Tibial artery (tissue), 4 donors: ENCODE results near the gene OLFM3.

ENCODE experiments used
- DNase-seq, 2 donors: peaks; one replicate each; pipeline ENCODE4 v3.0.0-alpha.2; 2019
- H3K27ac ChIP-seq, 2 donors: fragments of 200-600 bp; sonication (generic) in 1 of 2; 1 replicate in 1 of 2; 2 replicates in 1 of 2; pipeline ENCODE4 v1.5.1; 2018 to 2019; ENCODE audit warnings: mild to moderate bottlenecking in 1 of 2
- H3K27me3 ChIP-seq, 2 donors: fragments of 200-600 bp; sonication (generic) in 1 of 2; one replicate each; pipeline versions ENCODE4 v1.5.1 to v1.6.0; 2016 to 2019
- H3K36me3 ChIP-seq, 3 donors: fragments of 200-600 bp; sonication (generic) in 2 of 3; one replicate each; pipeline ENCODE4 v1.5.1; 2016 to 2019; ENCODE audit warnings: mild to moderate bottlenecking in 2 of 3
- H3K4me1 ChIP-seq, 4 donors: fragments of 200-600 bp; sonication (generic) in 2 of 4; 1 replicate in 3 of 4; 2 replicates in 1 of 4; pipeline ENCODE4 v1.5.1; 2016 to 2019
- H3K4me3 ChIP-seq, 2 donors: fragments of 200-600 bp; sonication (generic) in 1 of 2; 1 replicate in 1 of 2; 2 replicates in 1 of 2; pipeline ENCODE4 v1.5.1; 2018 to 2019; ENCODE audit warnings: mild to moderate bottlenecking in 2 of 2
- H3K9me3 ChIP-seq, 3 donors: fragments of 200-600 bp; sonication (generic) in 1 of 3; one replicate each; pipeline ENCODE4 v1.5.1; 2016 to 2019
- intact Hi-C: fragments of 100-400 bp; cut with DNase I; formaldehyde crosslinking; loops from one replicate; pipeline ENCODE4 v1.15.0; 2023; ENCODE audit warnings: low total_unique reads
- TF ChIP-seq, protein P1 (sequence below), 2 experiments: fragments of 200-600 bp in 1 of 2; fragments of 450-650 bp in 1 of 2; IDR thresholded peaks; one replicate each; pipeline ENCODE4 v1.5.1; 2017 to 2019; ENCODE audit warnings: antibody characterized with exemption in 2 of 2, mild to moderate bottlenecking in 1 of 2, moderate library complexity in 1 of 2

The OLFM3 gene

DNA sequence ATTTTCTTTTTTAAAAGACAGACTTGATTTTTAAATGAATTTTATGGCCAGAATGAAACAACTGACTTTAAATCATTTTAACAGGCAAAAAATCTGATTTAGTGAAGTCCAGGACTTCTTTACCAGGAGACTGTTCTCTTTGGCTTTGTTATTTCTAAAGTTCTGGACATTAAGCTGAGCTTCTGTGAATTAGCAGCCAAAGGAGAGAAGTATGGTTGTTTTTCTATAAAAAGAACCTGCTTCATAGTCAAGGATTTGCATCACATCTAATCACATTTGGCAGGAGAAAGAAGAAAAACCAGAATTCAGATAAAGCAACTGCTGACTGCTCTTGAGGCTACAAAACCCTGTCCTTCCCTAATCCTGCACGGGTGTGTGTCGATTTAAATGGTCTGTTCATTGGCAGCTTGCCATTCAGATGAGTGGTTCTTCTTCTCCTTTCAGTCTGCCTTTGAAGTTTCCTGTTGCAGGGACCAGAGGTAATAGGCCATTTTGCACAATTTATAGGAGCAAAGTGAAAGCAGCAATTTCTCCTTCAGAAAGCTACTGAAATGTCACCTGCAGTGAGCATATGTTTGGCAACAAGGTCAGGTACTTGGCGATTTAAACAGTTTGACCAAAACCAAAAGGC is 215.4 kb downstream of the OLFM3 start:
- H3K27me3 ChIP-seq: no peaks in the 10 kb centered on the region
- TF ChIP-seq, protein P1, sequence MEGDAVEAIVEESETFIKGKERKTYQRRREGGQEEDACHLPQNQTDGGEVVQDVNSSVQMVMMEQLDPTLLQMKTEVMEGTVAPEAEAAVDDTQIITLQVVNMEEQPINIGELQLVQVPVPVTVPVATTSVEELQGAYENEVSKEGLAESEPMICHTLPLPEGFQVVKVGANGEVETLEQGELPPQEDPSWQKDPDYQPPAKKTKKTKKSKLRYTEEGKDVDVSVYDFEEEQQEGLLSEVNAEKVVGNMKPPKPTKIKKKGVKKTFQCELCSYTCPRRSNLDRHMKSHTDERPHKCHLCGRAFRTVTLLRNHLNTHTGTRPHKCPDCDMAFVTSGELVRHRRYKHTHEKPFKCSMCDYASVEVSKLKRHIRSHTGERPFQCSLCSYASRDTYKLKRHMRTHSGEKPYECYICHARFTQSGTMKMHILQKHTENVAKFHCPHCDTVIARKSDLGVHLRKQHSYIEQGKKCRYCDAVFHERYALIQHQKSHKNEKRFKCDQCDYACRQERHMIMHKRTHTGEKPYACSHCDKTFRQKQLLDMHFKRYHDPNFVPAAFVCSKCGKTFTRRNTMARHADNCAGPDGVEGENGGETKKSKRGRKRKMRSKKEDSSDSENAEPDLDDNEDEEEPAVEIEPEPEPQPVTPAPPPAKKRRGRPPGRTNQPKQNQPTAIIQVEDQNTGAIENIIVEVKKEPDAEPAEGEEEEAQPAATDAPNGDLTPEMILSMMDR (IDR thresholded peaks at IDR 0.05): no peak
- no peak overlapping the region for H3K27ac ChIP-seq
- intact Hi-C loops: no loop called here
- H3K36me3 ChIP-seq: no peaks in the 10 kb centered on the region
- no peaks in the 10 kb centered on the region for H3K4me1 ChIP-seq
- no peaks in the 10 kb centered on the region for H3K9me3 ChIP-seq
- no peak overlapping the region for H3K4me3 ChIP-seq
- no peak for DNase-seq

DNA sequence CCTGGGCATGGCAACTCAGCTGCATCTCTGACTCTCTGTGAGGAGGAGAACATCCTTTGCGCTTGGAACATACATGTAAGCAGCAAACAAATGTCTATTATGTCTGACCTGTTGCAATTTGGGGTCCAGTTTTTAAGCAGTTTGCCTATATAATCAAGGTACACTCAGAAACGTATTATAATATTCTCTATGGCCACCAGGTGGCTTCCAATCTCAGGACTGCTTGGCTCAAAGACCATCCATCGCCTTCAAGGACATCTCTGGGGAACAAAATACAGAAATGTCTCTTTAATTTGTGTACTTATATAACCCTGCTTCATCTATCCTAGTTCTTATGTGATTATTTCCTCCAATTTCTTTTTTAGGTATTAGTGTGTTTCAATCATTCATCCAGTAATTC is 227.2 kb downstream of the OLFM3 start:
- TF ChIP-seq, protein P1 (IDR thresholded peaks at IDR 0.05): no peak
- intact Hi-C loops: no loop called here
- Histone ChIP-seq H3K4me1 (no peaks in the 10 kb centered on the region), H3K9me3 (no peaks in the 10 kb centered on the region), H3K27ac (no peak overlapping the region), H3K36me3 (no peaks in the 10 kb centered on the region), H3K4me3 (no peak overlapping the region), H3K27me3 (no peaks in the 10 kb centered on the region)
- no peak for DNase-seq

DNA sequence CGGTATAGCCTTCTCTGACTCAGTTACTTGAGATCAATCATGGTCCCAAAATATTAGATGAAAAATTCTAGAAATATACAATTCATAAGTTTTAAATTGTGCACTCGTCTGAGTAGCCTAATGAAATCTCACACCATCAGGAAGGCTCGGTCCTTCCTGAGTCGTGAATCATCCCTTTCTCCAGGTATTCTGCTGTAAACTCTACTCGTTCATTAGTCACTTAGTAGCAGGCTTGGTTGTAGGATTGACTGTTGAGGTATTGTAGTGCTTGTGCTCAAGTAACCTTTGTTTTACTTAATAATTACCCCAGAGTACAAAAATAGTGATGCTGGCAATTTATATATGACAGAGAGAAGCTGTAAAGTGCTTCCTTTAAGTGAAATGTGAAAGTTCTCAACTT is 238.7 kb downstream of the OLFM3 start:
- no peaks in the 10 kb centered on the region for H3K4me1 ChIP-seq
- intact Hi-C loops: no loop called here
- no peaks in the 10 kb centered on the region for H3K36me3 ChIP-seq
- H3K27ac ChIP-seq: no peak overlapping the region
- no peaks in the 10 kb centered on the region for H3K9me3 ChIP-seq
- no peaks in the 10 kb centered on the region for H3K27me3 ChIP-seq
- TF ChIP-seq, protein P1 (IDR thresholded peaks at IDR 0.05): no peak
- no peak overlapping the region for H3K4me3 ChIP-seq
- no peak for DNase-seq

DNA sequence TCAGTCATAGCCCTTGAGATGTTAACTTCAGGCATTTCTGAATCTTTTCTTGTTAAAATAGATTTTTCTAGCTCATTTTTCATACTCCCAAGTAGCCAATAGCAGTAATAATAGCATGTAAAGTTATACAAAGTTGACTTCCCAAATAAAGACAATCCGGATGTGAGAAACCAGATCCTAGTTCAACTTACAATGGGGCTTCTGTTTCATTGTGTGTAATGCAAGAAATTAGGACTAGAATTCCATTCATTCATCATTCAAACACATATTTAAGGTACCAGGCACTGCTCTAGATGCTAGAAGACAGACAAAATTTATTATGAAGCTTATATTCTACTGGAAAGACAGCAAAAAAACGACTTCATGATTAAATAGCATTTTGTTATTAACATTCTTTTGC is 240.3 kb downstream of the OLFM3 start:
- Histone ChIP-seq H3K9me3 (no peaks in the 10 kb centered on the region), H3K27me3 (no peaks in the 10 kb centered on the region), H3K4me1 (no peaks in the 10 kb centered on the region), H3K36me3 (no peaks in the 10 kb centered on the region), H3K4me3 (no peak overlapping the region), H3K27ac (no peak overlapping the region)
- DNase-seq: no peak
- intact Hi-C loops: no loop called here
- TF ChIP-seq, protein P1 (IDR thresholded peaks at IDR 0.05): no peak
